NB4 (cell line): Measurements from ENCODE around the gene RGS14.

Source experiments
- CTCF ChIP-seq: IDR thresholded peaks from one replicate; pipeline ENCODE4 v1.5.1; 2012; ENCODE audit warnings: low read depth, low read length
- MAX ChIP-seq: IDR thresholded peaks from 2 replicates; pipeline ENCODE4 v1.6.1; 2011; ENCODE audit warnings: low read depth, low read length
- MYC ChIP-seq: IDR thresholded peaks from 2 replicates; pipeline ENCODE4 v1.6.1; 2011; ENCODE audit warnings: low read depth, low read length
- POLR2A ChIP-seq: IDR thresholded peaks from 2 replicates; pipeline ENCODE4 v1.6.1; 2011; ENCODE audit warnings: mild to moderate bottlenecking; ENCODE audit not compliant: insufficient read length; ENCODE audit errors: extremely low read depth

- no peak for TF ChIP-seq POLR2A
- TF ChIP-seq CTCF: no peak
- TF ChIP-seq MAX: no peak
- TF ChIP-seq MYC: no peak
Measured at GRCh38 chr5:177367323-177367848, 9.7 kb downstream of the RGS14 start.
